ENCODE measurements around the gene IL17RE.
"Not testable (repeated sequence)": the region's sequence is repeated elsewhere in the genome, so short reads cannot be mapped to it uniquely, and the experiment has no call there.

The IL17RE gene, protein sequence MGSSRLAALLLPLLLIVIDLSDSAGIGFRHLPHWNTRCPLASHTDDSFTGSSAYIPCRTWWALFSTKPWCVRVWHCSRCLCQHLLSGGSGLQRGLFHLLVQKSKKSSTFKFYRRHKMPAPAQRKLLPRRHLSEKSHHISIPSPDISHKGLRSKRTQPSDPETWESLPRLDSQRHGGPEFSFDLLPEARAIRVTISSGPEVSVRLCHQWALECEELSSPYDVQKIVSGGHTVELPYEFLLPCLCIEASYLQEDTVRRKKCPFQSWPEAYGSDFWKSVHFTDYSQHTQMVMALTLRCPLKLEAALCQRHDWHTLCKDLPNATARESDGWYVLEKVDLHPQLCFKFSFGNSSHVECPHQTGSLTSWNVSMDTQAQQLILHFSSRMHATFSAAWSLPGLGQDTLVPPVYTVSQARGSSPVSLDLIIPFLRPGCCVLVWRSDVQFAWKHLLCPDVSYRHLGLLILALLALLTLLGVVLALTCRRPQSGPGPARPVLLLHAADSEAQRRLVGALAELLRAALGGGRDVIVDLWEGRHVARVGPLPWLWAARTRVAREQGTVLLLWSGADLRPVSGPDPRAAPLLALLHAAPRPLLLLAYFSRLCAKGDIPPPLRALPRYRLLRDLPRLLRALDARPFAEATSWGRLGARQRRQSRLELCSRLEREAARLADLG

DNA sequence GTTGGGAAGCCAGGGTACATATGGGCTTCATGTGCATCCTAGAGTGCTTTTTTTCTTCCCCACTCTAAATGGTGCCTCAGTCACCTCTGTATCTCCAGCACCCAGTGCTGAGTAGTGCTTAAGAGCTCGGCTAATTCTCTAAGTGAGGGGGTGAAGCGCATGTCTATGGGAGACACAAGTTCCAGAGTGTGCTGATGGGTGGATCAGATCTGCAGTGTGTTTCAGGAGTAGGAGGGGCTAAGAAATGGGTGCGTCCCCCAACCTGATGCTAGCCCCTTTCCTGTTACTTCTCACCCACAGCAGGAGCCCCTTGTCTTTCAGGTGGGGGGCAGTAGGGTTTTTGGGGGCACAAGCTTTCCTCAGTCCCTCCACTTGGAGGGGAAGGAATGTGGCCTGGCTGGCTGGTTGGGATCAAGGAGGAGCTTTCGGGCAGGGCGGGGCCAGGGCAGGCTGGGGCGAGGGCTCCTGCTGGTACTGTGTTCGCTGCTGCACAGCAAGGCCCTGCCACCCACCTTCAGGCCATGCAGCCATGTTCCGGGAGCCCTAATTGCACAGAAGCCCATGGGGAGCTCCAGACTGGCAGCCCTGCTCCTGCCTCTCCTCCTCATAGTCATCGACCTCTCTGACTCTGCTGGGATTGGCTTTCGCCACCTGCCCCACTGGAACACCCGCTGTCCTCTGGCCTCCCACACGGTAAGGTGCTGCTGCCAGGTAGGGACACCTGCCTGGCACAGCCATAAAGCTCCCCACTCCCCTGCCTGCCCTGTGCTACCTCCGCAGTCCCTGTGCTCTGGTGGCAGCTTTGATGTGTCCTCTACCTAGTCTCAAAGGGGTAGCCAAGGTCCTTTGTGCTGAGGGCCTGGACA lies at the start of gene IL17RE:
Gene IL17RE (plus strand): TSS at position 477 of the 866 bp plus-strand sequence. CDS start 85 bp downstream, at position 562.
- DNase-seq (ENCODE audit: low read depth): no peak

DNA sequence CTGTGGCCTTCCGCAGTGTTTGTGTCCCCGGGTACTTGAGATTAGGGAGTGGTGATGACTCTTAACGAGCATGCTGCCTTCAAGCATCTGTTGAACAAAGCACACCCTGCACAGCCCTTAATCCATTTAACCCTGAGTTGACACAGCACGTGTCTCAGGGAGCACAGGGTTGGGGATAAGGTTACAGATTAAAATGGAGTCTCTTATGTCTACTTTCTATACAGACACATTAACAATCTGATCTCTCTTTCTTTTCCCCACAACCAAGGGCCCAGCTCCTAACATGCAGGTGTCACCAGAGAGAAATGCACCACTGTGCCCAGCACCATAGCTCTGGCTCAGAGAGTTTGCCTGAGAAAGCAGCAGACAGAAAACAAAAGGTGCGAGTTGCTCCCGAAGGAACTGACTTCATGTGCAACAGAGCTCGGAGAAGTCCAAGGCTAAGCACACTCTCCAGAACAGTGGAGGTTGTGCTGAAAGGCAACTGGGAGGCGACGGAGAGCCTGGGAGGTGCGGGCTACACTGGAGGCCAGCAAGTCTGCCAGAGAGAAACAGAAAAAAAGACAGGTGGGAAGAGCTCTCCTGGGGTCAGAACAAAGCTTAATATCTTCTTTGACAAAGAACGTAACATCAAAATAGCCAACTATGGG lies 48.2 kb upstream of the IL17RE start:
- DNase-seq (ENCODE audit: low read depth): not testable (repeated sequence)

DNA sequence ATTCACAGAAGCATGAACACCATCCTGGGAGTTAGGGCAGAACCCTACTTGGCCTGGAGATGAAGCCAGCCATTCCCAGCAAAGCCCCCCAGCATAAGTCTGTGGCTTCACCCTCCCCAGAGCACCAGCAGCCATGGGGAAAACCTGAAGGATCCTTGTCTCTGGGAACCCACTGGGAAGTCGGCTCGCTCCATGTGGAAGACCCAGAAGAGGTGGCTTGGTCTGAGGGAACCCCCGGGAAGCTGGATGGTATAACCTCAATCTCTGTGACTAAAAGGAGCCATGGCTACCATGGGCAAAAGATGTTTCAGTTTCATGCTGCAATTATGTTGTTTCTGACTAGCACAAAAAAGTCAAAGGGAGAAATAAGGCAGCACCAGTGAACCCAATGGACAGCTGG lies 47.1 kb upstream of the IL17RE start:
- no peak for DNase-seq (ENCODE audit: low read depth)

DNA sequence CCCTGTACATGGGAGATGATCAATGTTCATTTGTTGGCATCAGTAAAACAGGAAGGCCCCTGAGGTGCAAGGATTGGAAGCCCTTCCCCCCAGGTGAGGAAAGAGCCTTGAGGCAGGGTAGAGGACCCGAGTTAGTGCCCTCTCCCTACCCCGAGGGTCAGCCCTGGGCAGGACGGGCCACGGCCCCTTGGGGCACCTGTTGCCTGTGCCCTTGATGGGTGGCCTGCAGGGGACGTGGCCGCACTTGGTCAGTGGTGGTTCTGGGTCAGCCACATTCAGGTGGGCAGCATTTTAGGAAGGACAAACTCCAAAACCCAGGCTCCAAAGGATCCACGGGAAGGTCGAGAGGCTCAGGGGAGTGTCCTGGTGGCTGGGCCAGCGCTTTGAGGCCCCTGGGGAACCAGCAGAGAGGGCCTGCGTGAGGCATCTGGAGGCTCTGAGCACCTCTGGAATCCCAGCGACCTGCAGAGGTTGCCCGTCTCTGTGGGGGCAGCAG lies 43.1 kb upstream of the IL17RE start:
- no peak for DNase-seq (ENCODE audit: low read depth)

DNA sequence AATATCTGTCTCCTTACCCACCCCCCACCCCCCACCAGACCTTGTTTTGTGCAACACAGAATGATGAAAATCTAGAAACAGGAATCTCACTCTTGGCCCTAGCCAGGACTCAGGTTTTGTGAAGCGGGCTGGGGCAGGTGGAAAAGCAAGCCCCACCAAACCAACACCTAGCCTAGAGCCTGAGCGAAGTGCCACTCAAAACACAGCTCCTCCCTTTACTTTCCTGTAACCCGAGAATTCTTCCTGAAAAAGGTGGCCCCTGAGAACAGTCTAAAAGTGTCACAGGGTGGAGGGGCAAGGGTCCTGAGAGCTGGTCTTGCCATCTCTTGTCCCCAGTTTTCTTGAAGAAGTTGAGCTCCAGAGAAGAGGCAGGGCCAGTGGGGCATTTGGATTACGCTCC lies 41.4 kb upstream of the IL17RE start:
- no peak for DNase-seq (ENCODE audit: low read depth)

DNA sequence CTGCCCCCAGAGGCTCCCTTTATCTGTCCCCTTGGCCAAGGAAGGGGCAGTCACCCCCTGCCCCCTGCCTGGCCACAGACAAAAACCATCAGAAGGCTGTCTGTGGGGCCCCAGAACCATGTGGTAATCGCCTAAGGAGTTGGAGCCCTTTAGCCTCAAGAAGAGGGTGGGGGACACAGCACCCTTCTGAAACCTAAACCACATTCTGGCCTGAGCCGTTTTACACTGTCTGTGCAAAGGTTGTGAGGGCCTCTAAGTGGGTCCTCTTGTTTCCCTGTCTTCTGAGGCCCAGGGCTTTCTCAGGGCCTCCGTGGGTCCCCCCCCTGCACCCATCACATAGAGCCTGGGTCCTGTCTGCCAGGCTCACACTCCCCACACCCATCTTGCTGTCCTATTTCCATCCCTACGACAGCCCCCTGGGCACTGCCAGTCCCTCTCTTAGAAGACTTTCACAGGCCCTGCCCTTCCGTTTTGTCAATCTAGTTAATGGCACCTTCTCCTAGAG lies 41.0 kb upstream of the IL17RE start:
- DNase-seq (ENCODE audit: low read depth): no peak

DNA sequence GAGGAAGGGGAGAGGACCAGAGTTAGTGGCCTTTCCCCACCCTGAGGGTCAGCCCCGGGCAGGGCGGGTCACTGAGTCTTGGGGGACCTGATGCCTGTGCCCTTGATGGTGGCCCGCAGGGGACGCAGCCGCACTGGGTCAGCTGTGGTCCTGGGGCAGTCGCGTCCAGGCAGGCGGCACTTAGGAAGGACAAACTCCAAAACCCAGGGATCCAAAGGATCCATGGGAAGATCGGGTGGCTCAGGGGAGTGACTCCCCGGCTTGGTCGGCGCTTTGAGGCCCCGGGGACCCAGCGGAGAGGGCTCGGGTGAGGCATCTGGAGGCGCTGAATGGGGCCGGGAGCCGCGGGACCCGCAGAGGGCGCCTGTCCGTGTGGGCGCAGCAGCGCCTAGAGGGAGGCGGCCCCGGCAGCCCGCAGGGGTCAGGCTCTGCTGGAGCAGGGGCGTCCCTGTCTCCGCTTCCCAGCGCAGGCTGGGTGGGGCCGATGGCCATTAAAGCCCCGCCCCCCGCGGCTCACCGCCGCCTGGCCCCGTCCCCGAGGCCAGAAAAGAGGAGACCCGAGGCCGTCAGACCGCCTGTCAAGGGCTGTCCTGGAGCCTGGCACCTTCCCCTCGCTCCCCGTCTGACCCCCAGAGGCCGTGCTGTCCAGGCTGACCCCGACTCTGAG lies 40.1 kb upstream of the IL17RE start:
- no peak for DNase-seq (ENCODE audit: low read depth)

DNA sequence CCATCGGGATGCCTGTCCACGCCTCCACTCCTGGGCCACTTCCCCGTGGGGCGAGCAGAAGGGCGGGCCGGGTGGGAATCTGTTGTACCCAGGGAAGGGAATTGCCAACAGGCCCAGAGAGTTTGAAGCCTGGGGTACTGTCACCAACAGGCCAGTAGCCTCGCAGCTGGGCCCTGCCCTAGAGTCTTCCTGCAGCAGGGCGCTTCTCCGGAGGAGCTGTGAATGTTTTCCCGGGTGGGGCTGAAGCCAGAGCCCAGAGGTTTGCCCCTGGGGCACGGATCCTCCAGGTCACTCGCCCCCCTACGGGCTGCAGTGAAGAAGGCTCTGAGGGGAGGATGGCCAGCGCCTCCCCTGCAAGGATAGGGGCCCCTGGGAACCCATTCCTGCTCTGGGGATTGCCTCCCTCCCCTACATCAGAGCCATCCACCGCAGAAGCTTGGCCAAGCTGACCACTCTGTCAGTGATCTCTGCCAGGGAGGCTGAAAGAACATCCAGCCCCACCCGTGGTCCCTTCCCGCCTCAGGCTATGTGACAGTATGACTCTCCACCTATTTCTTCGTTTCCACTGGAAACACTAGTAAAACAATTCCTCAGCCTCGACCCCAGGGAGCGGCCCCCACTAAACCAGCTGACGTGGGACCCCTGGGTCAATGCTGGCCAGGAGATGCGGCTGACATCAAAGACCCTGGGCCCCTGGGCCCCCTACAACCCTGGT lies 39.4 kb upstream of the IL17RE start:
- no peak for DNase-seq (ENCODE audit: low read depth)

DNA sequence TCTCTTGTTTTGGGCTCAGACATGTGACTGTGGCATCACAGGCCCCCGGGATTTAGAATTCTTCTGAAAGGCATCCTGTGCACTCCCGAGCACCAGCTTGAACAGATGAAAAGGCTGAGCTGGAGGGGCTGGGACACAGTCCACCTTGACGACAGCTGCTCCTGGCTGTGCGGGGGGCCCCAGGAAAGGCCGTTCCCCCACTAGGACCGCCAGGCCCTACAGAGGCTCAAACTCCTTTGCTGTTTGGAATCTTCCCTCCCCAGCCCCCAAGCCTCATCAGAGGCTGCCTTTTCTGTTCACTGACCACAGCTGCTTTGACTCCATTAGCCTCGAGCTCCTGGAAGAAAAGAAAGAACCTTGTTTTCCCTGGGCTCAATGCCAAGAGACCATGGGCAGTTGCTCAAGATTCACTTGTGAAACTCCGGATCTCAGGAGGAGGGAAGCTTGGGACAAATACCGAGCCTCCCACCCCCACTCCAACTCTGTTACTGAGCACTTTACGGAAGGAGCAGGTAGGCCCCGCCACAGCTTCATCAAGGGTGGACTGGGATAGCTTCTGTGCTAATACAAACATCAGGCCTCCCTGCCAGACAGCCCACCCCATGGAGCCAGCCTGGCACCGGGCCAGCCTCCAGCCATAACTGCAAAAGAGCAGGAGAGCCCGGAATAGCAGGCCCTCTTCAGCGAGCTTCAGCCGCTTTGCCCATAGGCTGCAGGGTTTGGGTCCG lies 38.3 kb upstream of the IL17RE start:
- no peak for DNase-seq (ENCODE audit: low read depth)

DNA sequence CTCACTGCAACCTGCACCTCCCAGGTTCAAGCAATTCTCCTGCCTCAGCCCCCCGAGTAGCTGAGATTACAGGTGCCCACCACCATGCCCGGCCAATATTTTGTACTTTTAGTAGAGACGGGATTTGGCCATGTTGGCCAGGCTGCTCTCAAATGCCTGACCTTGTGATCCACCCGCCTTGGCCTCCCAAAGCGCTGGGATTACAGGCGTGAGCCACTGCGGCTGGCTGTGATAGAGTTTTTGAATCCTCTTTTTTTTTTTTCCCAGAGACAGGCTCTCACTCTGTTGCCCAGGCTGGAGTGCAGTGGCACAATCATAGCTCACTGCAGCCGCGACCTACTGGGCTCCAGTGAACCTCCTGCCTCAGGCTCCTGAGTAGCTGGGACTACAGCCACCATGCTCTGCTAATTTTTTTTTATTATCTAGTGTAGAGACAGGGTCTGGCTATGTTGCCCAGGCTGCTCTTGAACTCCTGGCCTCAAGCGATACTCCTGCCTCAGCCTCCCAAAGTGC lies 37.5 kb upstream of the IL17RE start:
- not testable (repeated sequence) for DNase-seq (ENCODE audit: low read depth)

DNA sequence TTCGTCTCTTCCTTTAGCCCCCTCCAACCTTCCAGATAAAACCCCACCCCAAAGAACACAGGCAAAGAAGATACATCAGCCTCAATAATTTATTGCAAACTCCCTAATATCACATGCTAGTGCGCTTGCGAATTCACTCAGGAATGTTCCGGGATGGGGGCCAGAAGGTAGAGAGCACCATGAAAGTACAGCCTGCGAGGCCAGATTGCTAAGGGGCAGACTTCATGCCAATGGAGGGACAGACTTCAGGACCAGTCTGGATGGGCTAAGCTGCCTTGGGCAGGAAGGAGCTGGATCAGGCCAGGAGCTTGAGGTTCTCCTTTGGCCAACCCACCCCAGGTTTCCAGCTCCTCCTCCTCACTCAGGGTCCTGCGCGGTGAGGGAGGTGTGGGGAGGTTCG lies 36.0 kb upstream of the IL17RE start:
- DNase-seq (ENCODE audit: low read depth): no peak

DNA sequence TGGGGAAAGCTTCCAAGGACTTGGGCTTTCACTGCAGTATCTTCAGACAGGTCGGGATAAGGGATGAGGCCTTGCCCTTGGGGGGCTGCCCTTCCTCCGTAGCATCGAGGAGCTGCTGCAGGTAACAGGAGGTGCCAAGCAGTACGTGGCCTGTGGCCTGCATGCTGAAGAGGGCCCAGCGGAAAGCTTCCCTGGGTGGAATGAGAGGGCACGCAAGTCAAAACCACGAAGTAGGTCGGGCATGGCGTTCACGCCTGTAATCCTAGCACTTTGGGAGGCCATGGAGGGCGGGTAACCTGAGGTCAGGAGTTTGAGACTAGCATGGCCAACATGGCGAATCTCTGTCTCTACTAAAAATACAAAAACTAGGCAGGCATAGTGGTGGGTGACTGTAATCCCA lies 35.5 kb upstream of the IL17RE start:
- DNase-seq (ENCODE audit: low read depth): no peak

DNA sequence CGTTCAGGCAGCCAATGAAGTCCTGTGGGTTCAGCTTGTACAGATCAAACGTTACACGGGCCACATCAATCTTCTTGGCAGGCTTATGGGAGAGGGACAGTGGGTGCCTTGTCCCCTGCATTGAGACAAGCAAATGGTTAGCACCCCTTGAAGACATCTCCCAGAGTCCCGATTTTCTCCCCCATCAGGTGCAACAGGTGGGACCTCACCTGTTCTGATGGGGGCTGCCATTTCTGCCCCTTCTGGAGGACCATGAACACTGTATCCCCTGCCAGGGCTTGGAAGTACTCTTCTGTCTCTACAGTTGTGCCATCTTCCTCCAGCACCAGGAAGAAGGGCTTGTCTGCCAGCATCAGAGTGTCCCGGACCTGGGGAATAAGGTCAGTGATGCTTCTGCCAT lies 32.7 kb upstream of the IL17RE start:
- DNase-seq (ENCODE audit: low read depth): no peak

DNA sequence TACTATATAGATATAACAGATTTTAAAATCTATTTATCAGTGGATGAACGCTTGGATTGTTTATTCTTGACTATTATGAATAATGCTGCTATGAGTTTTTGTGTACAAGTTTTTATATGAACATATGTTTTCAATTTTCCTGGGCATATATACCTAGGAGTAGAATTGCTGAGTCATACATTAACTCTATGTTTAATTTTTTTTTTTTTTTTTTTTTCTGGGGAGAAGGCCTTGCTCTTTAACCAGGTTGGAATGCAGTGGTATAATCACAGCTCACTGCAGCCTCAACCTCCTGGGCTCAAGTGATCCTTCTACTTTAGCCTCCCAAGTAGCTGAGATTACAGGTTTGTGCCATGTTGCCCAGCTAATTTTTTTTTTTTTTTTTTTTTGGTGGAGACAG lies 31.7 kb upstream of the IL17RE start:
- no peak for DNase-seq (ENCODE audit: low read depth)

DNA sequence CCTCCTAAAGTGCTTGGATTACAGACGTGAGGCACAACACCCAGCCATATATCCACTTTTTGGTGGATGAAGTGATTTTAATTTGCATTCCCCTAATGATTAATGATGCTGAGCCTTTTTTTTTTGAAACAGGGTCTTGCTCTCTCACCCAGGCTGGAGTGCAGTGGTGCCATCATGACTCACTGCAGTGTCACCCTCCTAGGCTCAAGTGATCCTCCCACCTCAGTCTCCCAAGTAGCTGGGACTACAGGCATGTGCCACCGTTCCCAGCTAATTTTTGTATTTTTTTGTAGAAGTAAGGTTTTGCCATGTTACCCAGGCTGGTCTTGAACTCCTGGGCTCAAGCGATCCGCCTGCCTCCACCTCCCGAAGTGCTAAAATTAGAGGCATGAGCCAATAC lies 30.6 kb upstream of the IL17RE start:
- DNase-seq (ENCODE audit: low read depth): not testable (repeated sequence)

DNA sequence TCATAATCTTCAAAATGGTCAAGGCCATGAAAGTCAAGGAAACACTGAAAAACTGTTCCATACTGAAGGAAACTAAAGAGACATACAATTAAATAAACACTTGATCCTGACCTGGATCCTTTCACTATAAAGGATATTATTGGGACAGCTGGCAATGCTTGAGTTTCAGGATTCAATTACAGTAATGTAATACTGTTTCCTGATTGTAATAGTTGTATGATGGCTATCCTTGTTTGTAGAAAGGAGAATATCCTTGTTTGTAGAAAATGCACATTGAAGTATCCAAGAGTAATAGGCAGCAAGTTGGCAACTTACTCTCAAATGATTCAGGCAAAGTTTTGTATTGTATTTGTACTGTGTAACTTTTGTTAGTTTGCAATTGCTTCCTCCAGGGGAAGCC lies 27.2 kb upstream of the IL17RE start:
- DNase-seq (ENCODE audit: low read depth): no peak

DNA sequence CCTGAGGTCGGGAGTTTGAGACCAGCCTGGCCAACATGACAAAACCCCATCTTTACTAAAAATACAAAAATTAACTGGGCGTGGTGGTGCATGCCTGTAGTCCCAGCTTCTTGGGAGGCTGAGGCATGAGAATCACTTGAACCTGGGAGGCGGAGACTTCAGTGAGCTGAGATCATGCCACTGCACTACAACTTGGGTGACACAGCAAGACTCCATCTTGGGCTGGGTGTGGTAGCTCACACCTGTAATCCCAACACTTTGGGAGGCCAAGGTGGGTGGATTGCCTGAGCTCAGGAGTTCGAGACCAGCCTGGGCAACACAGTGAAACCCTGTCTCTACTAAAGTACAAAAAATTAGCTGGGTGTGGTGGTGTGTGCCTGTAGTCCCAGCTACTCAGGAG lies 26.4 kb upstream of the IL17RE start:
- DNase-seq (ENCODE audit: low read depth): not testable (repeated sequence)

DNA sequence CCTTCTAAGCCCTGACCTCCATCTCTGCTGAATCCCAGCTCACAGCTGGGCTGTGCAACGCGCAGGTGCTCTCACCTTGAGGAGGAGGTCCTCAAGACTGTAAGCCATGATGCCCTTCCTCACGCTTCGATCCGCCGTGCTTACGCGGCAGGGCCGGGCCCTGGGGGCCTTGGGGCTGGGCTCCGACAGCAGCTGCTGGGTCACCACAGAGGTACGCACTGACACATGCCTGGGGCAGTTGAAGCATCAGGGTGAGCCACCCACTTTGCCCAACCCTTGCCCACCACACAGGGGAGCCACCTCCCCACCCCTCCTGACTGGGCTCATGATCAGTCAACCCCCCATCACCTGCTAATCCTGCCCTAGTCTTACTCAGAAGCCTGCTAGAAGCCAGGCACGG lies 25.7 kb upstream of the IL17RE start:
- DNase-seq (ENCODE audit: low read depth): no peak

DNA sequence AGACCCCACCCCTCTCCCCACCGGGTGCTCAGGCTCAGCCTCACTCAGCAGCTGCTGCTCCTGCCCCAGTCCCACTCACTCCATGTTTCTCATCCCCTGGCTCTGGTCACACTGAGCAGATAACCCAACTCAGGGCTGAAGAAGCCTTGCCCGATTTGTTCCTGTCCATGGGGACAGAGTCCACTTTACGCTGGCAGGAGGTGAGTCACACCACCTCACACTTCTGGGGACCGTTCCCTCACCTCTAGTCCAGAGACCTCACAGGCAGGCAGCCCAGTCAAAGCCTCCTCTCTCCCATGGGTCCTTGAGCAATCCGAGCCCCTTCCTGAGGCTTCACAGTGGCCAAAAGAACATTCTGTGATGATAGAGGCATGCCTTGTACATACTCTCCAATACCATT lies 23.9 kb upstream of the IL17RE start:
- no peak for DNase-seq (ENCODE audit: low read depth)
